ENCODE data around the gene OPCML.

DNA sequence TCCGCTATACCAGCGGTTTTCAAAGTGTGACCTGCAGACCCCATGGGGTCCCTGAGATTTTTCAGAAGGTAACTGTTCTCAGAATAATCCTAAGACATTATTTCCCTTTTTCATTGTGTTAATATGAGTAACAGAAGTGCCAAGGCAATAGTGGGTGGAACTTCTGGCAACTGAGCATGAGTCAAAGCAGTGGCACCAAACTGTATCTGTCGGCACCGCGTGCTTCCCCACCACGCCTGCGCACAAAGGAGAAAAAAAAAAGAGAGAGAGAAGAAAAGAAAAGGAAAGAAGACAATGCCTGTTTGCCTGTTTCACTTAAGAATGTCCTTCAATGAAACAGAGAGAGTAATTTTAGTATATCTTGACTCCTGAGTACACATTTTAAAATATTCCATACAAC lies 679.9 kb downstream of the OPCML start:
- TF ChIP-seq, protein P1, sequence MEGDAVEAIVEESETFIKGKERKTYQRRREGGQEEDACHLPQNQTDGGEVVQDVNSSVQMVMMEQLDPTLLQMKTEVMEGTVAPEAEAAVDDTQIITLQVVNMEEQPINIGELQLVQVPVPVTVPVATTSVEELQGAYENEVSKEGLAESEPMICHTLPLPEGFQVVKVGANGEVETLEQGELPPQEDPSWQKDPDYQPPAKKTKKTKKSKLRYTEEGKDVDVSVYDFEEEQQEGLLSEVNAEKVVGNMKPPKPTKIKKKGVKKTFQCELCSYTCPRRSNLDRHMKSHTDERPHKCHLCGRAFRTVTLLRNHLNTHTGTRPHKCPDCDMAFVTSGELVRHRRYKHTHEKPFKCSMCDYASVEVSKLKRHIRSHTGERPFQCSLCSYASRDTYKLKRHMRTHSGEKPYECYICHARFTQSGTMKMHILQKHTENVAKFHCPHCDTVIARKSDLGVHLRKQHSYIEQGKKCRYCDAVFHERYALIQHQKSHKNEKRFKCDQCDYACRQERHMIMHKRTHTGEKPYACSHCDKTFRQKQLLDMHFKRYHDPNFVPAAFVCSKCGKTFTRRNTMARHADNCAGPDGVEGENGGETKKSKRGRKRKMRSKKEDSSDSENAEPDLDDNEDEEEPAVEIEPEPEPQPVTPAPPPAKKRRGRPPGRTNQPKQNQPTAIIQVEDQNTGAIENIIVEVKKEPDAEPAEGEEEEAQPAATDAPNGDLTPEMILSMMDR (IDR thresholded peaks at IDR 0.05; ENCODE audit: low read length) = no peak
- TF ChIP-seq EZH2 (optimal IDR thresholded peaks at IDR 0.05; ENCODE audit: low read depth, low read length) = no peak
